B cell (primary cell): Measurements from ENCODE around the gene CDC5L.

Experiments used
- EZH2 ChIP-seq: IDR thresholded peaks from 2 replicates; pipeline ENCODE4 v1.6.1; 2012; ENCODE audit warnings: borderline replicate concordance, low read depth, mild to moderate bottlenecking, moderate library complexity, low read length; ENCODE audit not compliant: insufficient read depth, poor library complexity, severe bottlenecking
- TF ChIP-seq, protein P1 (sequence below): fragments of 200-600 bp; IDR thresholded peaks from one replicate; pipeline ENCODE4 v1.8.0; 2022; ENCODE audit warnings: antibody characterized with exemption, mild to moderate bottlenecking

DNA sequence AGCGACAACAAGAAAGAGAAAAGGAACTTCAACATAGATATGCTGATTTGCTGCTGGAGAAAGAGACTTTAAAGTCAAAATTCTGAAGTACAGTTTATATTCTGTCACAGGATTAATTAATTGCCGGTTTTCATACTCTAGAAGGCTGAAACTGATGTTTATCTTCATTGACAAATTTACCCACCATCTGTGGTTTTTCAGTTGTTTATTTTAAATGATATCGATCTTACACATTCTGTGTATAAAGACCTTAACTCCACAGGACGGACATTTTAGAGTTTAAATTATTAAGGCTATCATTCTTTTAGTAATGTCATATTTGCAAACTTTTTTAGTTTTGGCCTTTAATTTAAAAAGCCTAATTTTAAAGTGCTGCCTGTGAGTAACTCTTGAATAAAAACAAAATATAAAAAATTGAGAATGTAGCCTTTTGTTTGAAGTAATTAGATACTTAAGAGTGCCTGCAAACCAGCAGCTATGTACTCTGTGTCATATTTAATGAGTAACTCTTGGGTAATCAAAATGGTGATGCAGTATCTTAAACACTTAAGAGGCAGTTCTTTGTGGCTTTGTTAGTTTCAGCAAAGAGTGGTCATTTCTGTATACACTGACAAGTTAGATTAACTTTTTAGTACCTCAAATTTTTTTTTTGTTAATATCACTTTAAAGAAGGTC lies 59.3 kb downstream of the CDC5L start:
- TF ChIP-seq, protein P1, sequence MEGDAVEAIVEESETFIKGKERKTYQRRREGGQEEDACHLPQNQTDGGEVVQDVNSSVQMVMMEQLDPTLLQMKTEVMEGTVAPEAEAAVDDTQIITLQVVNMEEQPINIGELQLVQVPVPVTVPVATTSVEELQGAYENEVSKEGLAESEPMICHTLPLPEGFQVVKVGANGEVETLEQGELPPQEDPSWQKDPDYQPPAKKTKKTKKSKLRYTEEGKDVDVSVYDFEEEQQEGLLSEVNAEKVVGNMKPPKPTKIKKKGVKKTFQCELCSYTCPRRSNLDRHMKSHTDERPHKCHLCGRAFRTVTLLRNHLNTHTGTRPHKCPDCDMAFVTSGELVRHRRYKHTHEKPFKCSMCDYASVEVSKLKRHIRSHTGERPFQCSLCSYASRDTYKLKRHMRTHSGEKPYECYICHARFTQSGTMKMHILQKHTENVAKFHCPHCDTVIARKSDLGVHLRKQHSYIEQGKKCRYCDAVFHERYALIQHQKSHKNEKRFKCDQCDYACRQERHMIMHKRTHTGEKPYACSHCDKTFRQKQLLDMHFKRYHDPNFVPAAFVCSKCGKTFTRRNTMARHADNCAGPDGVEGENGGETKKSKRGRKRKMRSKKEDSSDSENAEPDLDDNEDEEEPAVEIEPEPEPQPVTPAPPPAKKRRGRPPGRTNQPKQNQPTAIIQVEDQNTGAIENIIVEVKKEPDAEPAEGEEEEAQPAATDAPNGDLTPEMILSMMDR, result no peak
- TF ChIP-seq EZH2, result no peak
